H1 (cell line): ENCODE results near the gene TXNDC2. TPM values are rescaled to one million over a fixed set of nuclear protein-coding genes. Genes with fewer than 3 reads are reported as not detected.

Source experiments
- EGR1 ChIP-seq: IDR thresholded peaks from 2 replicates; pipeline ENCODE4 v1.6.1; 2011; ENCODE audit warnings: low read depth, low read length, borderline replicate concordance
- FOSL1 ChIP-seq: IDR thresholded peaks from 2 replicates; pipeline ENCODE4 v1.6.1; 2011; ENCODE audit warnings: mild to moderate bottlenecking, low read depth, low read length, moderate library complexity; ENCODE audit not compliant: insufficient read depth
- KDM4A ChIP-seq: IDR thresholded peaks from one replicate; pipeline ENCODE4 v1.7.1; 2012; ENCODE audit warnings: low read depth, mild to moderate bottlenecking, moderate library complexity, low read length, inconsistent platforms; ENCODE audit not compliant: severe bottlenecking
- KDM5A ChIP-seq: fragments of 200-600 bp; IDR thresholded peaks from 2 replicates; pipeline ENCODE4 v1.7.1; 2012; ENCODE audit warnings: mild to moderate bottlenecking, low read length, inconsistent platforms, mixed read lengths
- NRF1 ChIP-seq: IDR thresholded peaks from 2 replicates; pipeline ENCODE4 v1.6.1; 2011; ENCODE audit warnings: mild to moderate bottlenecking, low read depth, low read length, improper control_type of control experiment
- RXRA ChIP-seq: IDR thresholded peaks from 2 replicates; pipeline ENCODE4 v1.6.1; 2011; ENCODE audit warnings: low read depth, mild to moderate bottlenecking, low read length, moderate library complexity; ENCODE audit not compliant: insufficient read depth
- YY1 ChIP-seq: IDR thresholded peaks from 2 replicates; pipeline ENCODE4 v1.6.1; 2011; ENCODE audit warnings: low read depth, mild to moderate bottlenecking, low read length
- ZNF274 ChIP-seq: IDR thresholded peaks from 2 replicates; pipeline ENCODE4 v1.7.0; 2012; ENCODE audit warnings: low read length, borderline replicate concordance; ENCODE audit errors: extremely low read depth
- polyA plus RNA-seq, 7 experiments: library from polyadenylated mRNA; depleted of rRNA in 3 of 7; stranded (reverse) in 5 of 7; unstranded in 2 of 7; fragments of >200 nt in 5 of 7; fragments of 200-250 nt in 2 of 7; gene quantifications; 1 replicate in 5 of 7; 2 replicates in 1 of 7; 4 replicates in 1 of 7; pipeline versions ENCODE4 v1.2.1 to v1.2.3, GENCODE V29; 2011 to 2013; ENCODE audit warnings: missing spikeins in 2 of 7, mixed read lengths in 2 of 7
- total RNA-seq: library from RNA; stranded (reverse); fragmentation: NEBNext Ultra II Directional; extraction: Animal tissue kit (Norgen Biotek cat#: 25700); gene quantifications from 2 replicates; pipeline ENCODE4 v1.2.1, GENCODE V29; 2021
- TF ChIP-seq, protein P1 (sequence below): IDR thresholded peaks from 2 replicates; pipeline ENCODE4 v1.6.1; 2012; ENCODE audit warnings: low read length, inconsistent platforms
- TF ChIP-seq, protein P2 (sequence below): IDR thresholded peaks from 2 replicates; pipeline ENCODE4 v1.6.1; 2011; ENCODE audit warnings: low read length, improper control_type of control experiment

The TXNDC2 gene
- total and polyA plus RNA-seq, 2 of the 8 experiments (the other 6 are each of a cell fraction or from before 2014, with no cell fraction given), result 0.09 TPM; not detected in 1

DNA sequence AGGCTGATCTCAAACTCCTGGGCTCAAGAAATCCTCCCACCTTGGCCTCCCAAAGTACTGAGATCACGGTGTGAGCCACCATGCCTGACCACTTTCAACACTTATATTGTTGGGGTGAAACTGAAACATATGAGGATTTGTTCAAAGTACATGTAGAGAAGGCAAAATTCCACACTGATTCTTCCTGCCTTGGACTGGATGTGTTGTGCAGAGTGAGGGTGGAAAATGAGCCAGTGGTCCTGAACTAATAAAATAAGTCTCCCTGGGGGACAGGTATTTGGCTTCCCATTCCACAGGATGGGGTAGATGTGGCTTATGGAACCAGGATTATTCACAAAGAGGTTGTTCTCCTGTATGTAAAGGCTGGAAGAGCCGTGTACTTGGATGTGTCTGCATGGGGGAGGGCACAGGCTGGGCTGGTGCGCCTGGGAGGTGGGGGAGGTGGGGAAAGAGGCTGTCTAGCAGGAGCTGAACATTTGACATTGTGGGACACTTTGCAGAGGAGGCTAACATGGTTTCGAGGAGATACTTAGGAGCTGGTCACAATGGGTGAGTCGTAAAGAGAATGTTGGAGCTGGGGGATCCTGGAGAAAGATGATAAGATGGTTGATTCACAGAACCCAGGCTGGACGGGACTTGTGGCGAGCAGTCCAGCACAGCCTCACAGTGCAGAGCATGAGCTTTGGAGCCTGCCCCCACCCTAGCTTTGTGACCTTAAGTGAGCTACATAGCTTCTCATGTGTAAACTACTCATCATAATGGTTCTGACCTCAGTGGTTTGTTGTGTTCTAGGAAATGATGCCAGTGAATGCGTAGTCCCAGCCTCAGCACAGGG is at the start of gene TXNDC2 (continued):
- TF ChIP-seq KDM4A (no peak), RXRA (no peak), ZNF274 (no peak), KDM5A (no peak), EGR1 (no peak), NRF1 (no peak), FOSL1 (no peak), YY1 (no peak)
- TF ChIP-seq, protein P1, sequence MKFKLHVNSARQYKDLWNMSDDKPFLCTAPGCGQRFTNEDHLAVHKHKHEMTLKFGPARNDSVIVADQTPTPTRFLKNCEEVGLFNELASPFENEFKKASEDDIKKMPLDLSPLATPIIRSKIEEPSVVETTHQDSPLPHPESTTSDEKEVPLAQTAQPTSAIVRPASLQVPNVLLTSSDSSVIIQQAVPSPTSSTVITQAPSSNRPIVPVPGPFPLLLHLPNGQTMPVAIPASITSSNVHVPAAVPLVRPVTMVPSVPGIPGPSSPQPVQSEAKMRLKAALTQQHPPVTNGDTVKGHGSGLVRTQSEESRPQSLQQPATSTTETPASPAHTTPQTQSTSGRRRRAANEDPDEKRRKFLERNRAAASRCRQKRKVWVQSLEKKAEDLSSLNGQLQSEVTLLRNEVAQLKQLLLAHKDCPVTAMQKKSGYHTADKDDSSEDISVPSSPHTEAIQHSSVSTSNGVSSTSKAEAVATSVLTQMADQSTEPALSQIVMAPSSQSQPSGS, result no peak
- TF ChIP-seq, protein P2, sequence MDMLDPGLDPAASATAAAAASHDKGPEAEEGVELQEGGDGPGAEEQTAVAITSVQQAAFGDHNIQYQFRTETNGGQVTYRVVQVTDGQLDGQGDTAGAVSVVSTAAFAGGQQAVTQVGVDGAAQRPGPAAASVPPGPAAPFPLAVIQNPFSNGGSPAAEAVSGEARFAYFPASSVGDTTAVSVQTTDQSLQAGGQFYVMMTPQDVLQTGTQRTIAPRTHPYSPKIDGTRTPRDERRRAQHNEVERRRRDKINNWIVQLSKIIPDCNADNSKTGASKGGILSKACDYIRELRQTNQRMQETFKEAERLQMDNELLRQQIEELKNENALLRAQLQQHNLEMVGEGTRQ, result no peak
- TF ChIP-seq, all 59 proteins: peak for 0
